Trophoblast cell (in vitro differentiated cells and primary cell): ENCODE measurements around the gene AFMID.
"Not testable (repeated sequence)": the region's sequence is repeated elsewhere in the genome, so short reads cannot be mapped to it uniquely, and the experiment has no call there.

Experiments used
- DNase-seq, 2 donors: peaks; one replicate each; pipeline ENCODE4 v3.0.0-alpha.2; 2016
- H2AFZ ChIP-seq: 2 replicates; pipeline ENCODE4 v1.6.1; 2013; ENCODE audit warnings: low read length, moderate library complexity, mild to moderate bottlenecking; ENCODE audit not compliant: insufficient read depth, poor library complexity
- H2AK5ac ChIP-seq: 2 replicates; pipeline ENCODE4 v1.6.1; 2013; ENCODE audit warnings: mild to moderate bottlenecking, low read length
- H2BK120ac ChIP-seq: 2 replicates; pipeline ENCODE4 v1.6.1; 2013; ENCODE audit warnings: low read length, mild to moderate bottlenecking, moderate library complexity; ENCODE audit not compliant: insufficient read depth, poor library complexity
- H2BK12ac ChIP-seq: 2 replicates; pipeline ENCODE4 v1.6.1; 2013; ENCODE audit warnings: mild to moderate bottlenecking, low read length, moderate library complexity
- H2BK5ac ChIP-seq: 2 replicates; pipeline ENCODE4 v1.6.1; 2013; ENCODE audit warnings: low read length, low read depth, moderate library complexity, mild to moderate bottlenecking; ENCODE audit not compliant: poor library complexity
- H3K14ac ChIP-seq: 2 replicates; pipeline ENCODE4 v1.6.1; 2013; ENCODE audit warnings: mild to moderate bottlenecking, low read length
- H3K18ac ChIP-seq: 2 replicates; pipeline ENCODE4 v1.6.1; 2013; ENCODE audit warnings: mild to moderate bottlenecking, low read length
- H3K23ac ChIP-seq: 2 replicates; pipeline ENCODE4 v1.6.1; 2013; ENCODE audit warnings: low read length
- H3K27ac ChIP-seq: 2 replicates; pipeline ENCODE4 v1.5.1; 2013; ENCODE audit warnings: low read depth, mild to moderate bottlenecking, inconsistent platforms, low read length, moderate library complexity
- H3K27me3 ChIP-seq: 2 replicates; pipeline ENCODE4 v1.6.1; 2013; ENCODE audit warnings: inconsistent platforms, mild to moderate bottlenecking, low read length, moderate library complexity; ENCODE audit not compliant: insufficient read depth
- H3K36me3 ChIP-seq, 2 experiments: 1 replicate in 1 of 2; 2 replicates in 1 of 2; pipeline ENCODE4 v1.6.1; 2013; ENCODE audit warnings: low read length in 2 of 2, mild to moderate bottlenecking in 2 of 2, moderate library complexity in 1 of 2; ENCODE audit not compliant: insufficient read depth in 2 of 2, control insufficient read depth in 1 of 2
- H3K4ac ChIP-seq: 2 replicates; pipeline ENCODE4 v1.6.1; 2013; ENCODE audit warnings: low read depth, mild to moderate bottlenecking, low read length, moderate library complexity
- H3K4me1 ChIP-seq, 2 experiments: 1 replicate in 1 of 2; 2 replicates in 1 of 2; pipeline ENCODE4 v1.6.1; 2013; ENCODE audit warnings: low read length in 2 of 2, mild to moderate bottlenecking in 2 of 2, moderate library complexity in 1 of 2; ENCODE audit not compliant: insufficient read depth in 2 of 2, control insufficient read depth in 1 of 2
- H3K4me2 ChIP-seq: 2 replicates; pipeline ENCODE4 v1.6.1; 2013; ENCODE audit warnings: inconsistent platforms, mild to moderate bottlenecking, low read length, moderate library complexity
- H3K4me3 ChIP-seq: 2 replicates; pipeline ENCODE4 v1.5.1; 2013; ENCODE audit warnings: mild to moderate bottlenecking, low read depth, low read length, inconsistent platforms
- H3K79me1 ChIP-seq: one replicate; pipeline ENCODE4 v1.6.1; 2013; ENCODE audit warnings: low read length
- H3K79me2 ChIP-seq: 2 replicates; pipeline ENCODE4 v1.6.1; 2013; ENCODE audit warnings: low read length, mild to moderate bottlenecking; ENCODE audit not compliant: control insufficient read depth, insufficient read depth, poor library complexity
- H3K9ac ChIP-seq: 2 replicates; pipeline ENCODE4 v1.6.1; 2013; ENCODE audit warnings: mild to moderate bottlenecking, low read length
- H3K9me3 ChIP-seq: 2 replicates; pipeline ENCODE4 v1.6.1; 2013; ENCODE audit warnings: low read depth, mild to moderate bottlenecking, control low read depth, inconsistent platforms, low read length; ENCODE audit not compliant: insufficient read depth
- H4K12ac ChIP-seq: 2 replicates; pipeline ENCODE4 v1.6.1; 2013; ENCODE audit warnings: low read depth, mild to moderate bottlenecking, low read length, moderate library complexity
- H4K8ac ChIP-seq: 2 replicates; pipeline ENCODE4 v1.6.1; 2013; ENCODE audit warnings: low read depth, mild to moderate bottlenecking, low read length, moderate library complexity
- H4K91ac ChIP-seq: one replicate; pipeline ENCODE4 v1.6.1; 2013; ENCODE audit warnings: low read depth, mild to moderate bottlenecking, low read length, moderate library complexity
- WGBS: extraction: QIAGEN DNeasy Blood & Tissue Kit; methylation state at CpG from one replicate; pipeline ENCODE4 v1.1.7; 2013; ENCODE audit warnings: missing lambda C conversion rate; ENCODE audit not compliant: insufficient read length, insufficient coverage; ENCODE audit errors: extremely low coverage; 5-methylcytosine and 5-hydroxymethylcytosine counted together

Gene AFMID

GRCh38 chr17:78233678-78234077 is 46.5 kb downstream of the AFMID start:
- Histone ChIP-seq H3K18ac (no peak overlapping the region), H3K79me2 (no peaks in the 10 kb centered on the region), H3K79me1 (no peaks in the 10 kb centered on the region), H3K4me2 (no peak overlapping the region), H3K27me3 (peaks cover 23% of the 10 kb centered on the region), H3K4me1 (peaks cover 0 to 5% of the 10 kb centered on the region in 2 experiments), H2AK5ac (no peak overlapping the region), H3K4ac (no peak overlapping the region), H4K91ac (no peak overlapping the region), H2BK120ac (no peak overlapping the region), H3K36me3 (no peaks in the 10 kb centered on the region), H3K9ac (no peak overlapping the region), H3K23ac (no peak overlapping the region), H2AFZ (no peak overlapping the region), H3K4me3 (no peak overlapping the region), H2BK5ac (no peak overlapping the region), H3K9me3 (peaks cover 2% of the 10 kb centered on the region), H2BK12ac (no peak overlapping the region), H4K8ac (no peak overlapping the region), H3K27ac (no peak overlapping the region), H4K12ac (no peak overlapping the region), H3K14ac (no peak overlapping the region)
- no peak for DNase-seq
- no CpG with 5 or more reads among the region's 10 CpGs for WGBS

- H3K4ac ChIP-seq: no peak overlapping the region
- H2AK5ac ChIP-seq: no peak overlapping the region
- no peaks in the 10 kb centered on the region for H3K36me3 ChIP-seq
- H4K8ac ChIP-seq: no peak overlapping the region
- peaks cover 0 to 5% of the 10 kb centered on the region in 2 experiments for H3K4me1 ChIP-seq
- no peak overlapping the region for H3K27ac ChIP-seq
- peaks cover 2% of the 10 kb centered on the region for H3K9me3 ChIP-seq
- no peak overlapping the region for H3K4me2 ChIP-seq
- no peak overlapping the region for H3K23ac ChIP-seq
- no peaks in the 10 kb centered on the region for H3K79me1 ChIP-seq
- H2AFZ ChIP-seq: no peak overlapping the region
- H3K18ac ChIP-seq: no peak overlapping the region
- H4K12ac ChIP-seq: no peak overlapping the region
- H4K91ac ChIP-seq: no peak overlapping the region
- no peak overlapping the region for H2BK12ac ChIP-seq
- H2BK120ac ChIP-seq: no peak overlapping the region
- no peaks in the 10 kb centered on the region for H3K79me2 ChIP-seq
- H2BK5ac ChIP-seq: no peak overlapping the region
- no peak overlapping the region for H3K9ac ChIP-seq
- peaks cover 23% of the 10 kb centered on the region for H3K27me3 ChIP-seq
- no CpG with 5 or more reads among the region's 17 CpGs for WGBS
- H3K14ac ChIP-seq: no peak overlapping the region
- H3K4me3 ChIP-seq: no peak overlapping the region
- DNase-seq: no peak
Observed at GRCh38 chr17:78234261-78234865, 47.2 kb downstream of the AFMID start.

GRCh38 chr17:78235022-78235421 is 47.9 kb downstream of the AFMID start:
- not testable (repeated sequence) for H3K23ac ChIP-seq, H4K8ac ChIP-seq, H2BK5ac ChIP-seq, H3K79me2 ChIP-seq, H4K12ac ChIP-seq, H3K36me3 ChIP-seq, H3K9me3 ChIP-seq, H3K79me1 ChIP-seq, H3K18ac ChIP-seq, H2AK5ac ChIP-seq, H2BK120ac ChIP-seq, H3K14ac ChIP-seq, DNase-seq, H3K4me2 ChIP-seq, H3K9ac ChIP-seq, H3K4me3 ChIP-seq, H3K4me1 ChIP-seq, H3K27ac ChIP-seq, H2BK12ac ChIP-seq, H4K91ac ChIP-seq, H3K4ac ChIP-seq, H2AFZ ChIP-seq
- peaks cover 23% of the 10 kb centered on the region for H3K27me3 ChIP-seq
- WGBS: no CpG with 5 or more reads among the region's 6 CpGs

DNA sequence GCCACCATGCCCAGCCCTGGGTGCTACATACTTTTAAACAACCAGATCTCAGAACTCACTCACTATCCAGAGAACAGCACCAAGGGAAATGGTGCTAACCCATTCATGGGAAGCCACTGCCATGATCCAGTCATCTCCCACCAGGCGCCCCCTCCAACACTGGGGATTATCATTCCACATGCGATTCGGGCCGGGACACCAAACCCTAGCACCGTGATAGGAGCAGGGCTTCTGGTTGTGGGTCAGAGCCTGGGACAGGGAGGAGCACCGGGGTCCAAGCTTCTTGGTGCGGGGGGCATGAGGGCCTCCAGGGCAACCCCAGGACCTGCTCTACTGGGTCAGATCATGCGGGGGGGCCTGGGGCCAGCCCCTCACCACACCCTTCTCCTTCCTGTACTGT is 48.7 kb downstream of the AFMID start:
- Histone ChIP-seq H2AK5ac (no peak overlapping the region), H3K4me2 (no peak overlapping the region), H3K18ac (no peak overlapping the region), H3K14ac (no peak overlapping the region), H4K8ac (no peak overlapping the region), H3K9ac (no peak overlapping the region), H3K4me3 (no peak overlapping the region), H2BK5ac (no peak overlapping the region), H4K12ac (no peak overlapping the region), H3K4me1 (peaks cover 0 to 5% of the 10 kb centered on the region in 2 experiments), H2BK120ac (no peak overlapping the region), H3K27me3 (peaks cover 16% of the 10 kb centered on the region), H3K4ac (no peak overlapping the region), H3K27ac (no peak overlapping the region), H2AFZ (no peak overlapping the region), H3K23ac (no peak overlapping the region), H2BK12ac (no peak overlapping the region), H4K91ac (no peak overlapping the region), H3K9me3 (peaks cover 1% of the 10 kb centered on the region), H3K79me1 (no peaks in the 10 kb centered on the region), H3K79me2 (no peaks in the 10 kb centered on the region), H3K36me3 (no peaks in the 10 kb centered on the region)
- WGBS: no CpG with 5 or more reads among the region's 8 CpGs
- DNase-seq: no peak
